ENCODE data around the gene PYY. TPM values are rescaled to one million over a fixed set of nuclear protein-coding genes. Genes with fewer than 3 reads are reported as not detected.

Gene PYY
- polyA plus RNA-seq, 3 donors: not detected

DNA sequence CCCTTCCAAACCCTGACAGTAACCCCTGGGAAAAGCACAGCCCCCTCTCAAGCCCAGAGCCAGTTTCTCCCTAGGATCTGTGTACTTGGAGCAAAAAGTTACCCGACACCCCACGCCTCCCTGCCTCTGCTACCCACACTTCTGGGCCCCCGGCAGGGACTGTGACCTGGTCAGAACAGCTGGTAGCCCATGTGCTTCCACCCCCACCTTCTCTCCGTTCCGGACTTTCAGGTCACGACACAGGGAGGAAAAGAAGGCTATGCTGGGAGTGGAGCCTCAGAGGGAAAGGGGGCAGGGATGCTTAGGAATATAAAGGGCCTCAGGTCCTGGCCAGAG is 17.8 kb downstream of the PYY start:
- Mint-ChIP-seq H3K9me3 (peaks cover 0 to 8% (median 0%) of the 10 kb centered on the region in 7 donors), H3K36me3 (peaks cover 0 to 3% of the 10 kb centered on the region in 2 donors), H3K4me1 (peaks cover 10% of the 10 kb centered on the region), H3K4me3 (no peak overlapping the region), H3K27ac (no peak overlapping the region), H3K27me3 (ENCODE audit: low read depth in 3 of 3) (peaks cover 27 to 39% (median 38%) of the 10 kb centered on the region in 3 donors)
- DNase-seq: no peak
- H3K9me3 ChIP-seq (replicated peaks in 1 of 2; ENCODE audit: control insufficient read depth in 1 of 2, insufficient read depth in 1 of 2, low read length in 2 of 2): no peaks in the 10 kb centered on the region
- no peaks in the 10 kb centered on the region for H3K36me3 ChIP-seq (replicated peaks in 1 of 2; ENCODE audit: control insufficient read depth in 1 of 2, insufficient read depth in 2 of 2, low read length in 2 of 2)
- H4K20me1 ChIP-seq (ENCODE audit: insufficient read depth, low read length): no peaks in the 10 kb centered on the region
- no peak overlapping the region for H3K4me3 ChIP-seq (replicated peaks in 1 of 3; ENCODE audit: low read depth in 2 of 3, low read length in 3 of 3)
- no peaks in the 10 kb centered on the region for H3K79me2 ChIP-seq (ENCODE audit: insufficient read depth, low read length)
- intact Hi-C loops (cut with micrococcal nuclease): no loop called here
- no peak overlapping the region for H3K4me2 ChIP-seq (replicated peaks; ENCODE audit: extremely low read depth, low read length, poor library complexity, severe bottlenecking)
- no peak overlapping the region for H3K27ac ChIP-seq (ENCODE audit: low read depth in 1 of 2, low read length in 2 of 2)
- H3K4me1 ChIP-seq (ENCODE audit: control insufficient read depth in 1 of 2, insufficient read depth in 2 of 2, low read length in 2 of 2): peaks cover 8 to 10% of the 10 kb centered on the region in 2 donors
- peaks cover 0 to 24% of the 10 kb centered on the region in 2 donors for H3K27me3 ChIP-seq (ENCODE audit: control insufficient read depth in 2 of 2, insufficient read depth in 2 of 2, low read length in 2 of 2)
- H3K9ac ChIP-seq (ENCODE audit: insufficient read depth, low read length, poor library complexity, severe bottlenecking): no peak overlapping the region
- TF ChIP-seq, protein P1, sequence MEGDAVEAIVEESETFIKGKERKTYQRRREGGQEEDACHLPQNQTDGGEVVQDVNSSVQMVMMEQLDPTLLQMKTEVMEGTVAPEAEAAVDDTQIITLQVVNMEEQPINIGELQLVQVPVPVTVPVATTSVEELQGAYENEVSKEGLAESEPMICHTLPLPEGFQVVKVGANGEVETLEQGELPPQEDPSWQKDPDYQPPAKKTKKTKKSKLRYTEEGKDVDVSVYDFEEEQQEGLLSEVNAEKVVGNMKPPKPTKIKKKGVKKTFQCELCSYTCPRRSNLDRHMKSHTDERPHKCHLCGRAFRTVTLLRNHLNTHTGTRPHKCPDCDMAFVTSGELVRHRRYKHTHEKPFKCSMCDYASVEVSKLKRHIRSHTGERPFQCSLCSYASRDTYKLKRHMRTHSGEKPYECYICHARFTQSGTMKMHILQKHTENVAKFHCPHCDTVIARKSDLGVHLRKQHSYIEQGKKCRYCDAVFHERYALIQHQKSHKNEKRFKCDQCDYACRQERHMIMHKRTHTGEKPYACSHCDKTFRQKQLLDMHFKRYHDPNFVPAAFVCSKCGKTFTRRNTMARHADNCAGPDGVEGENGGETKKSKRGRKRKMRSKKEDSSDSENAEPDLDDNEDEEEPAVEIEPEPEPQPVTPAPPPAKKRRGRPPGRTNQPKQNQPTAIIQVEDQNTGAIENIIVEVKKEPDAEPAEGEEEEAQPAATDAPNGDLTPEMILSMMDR (IDR thresholded peaks at IDR 0.05): no peak
- WGBS (ENCODE audit: insufficient coverage): 100% methylated on average over 2 of the region's 6 CpGs
- H2AFZ ChIP-seq (ENCODE audit: insufficient read depth, low read depth, low read length, poor library complexity, severe bottlenecking): no peak overlapping the region

DNA sequence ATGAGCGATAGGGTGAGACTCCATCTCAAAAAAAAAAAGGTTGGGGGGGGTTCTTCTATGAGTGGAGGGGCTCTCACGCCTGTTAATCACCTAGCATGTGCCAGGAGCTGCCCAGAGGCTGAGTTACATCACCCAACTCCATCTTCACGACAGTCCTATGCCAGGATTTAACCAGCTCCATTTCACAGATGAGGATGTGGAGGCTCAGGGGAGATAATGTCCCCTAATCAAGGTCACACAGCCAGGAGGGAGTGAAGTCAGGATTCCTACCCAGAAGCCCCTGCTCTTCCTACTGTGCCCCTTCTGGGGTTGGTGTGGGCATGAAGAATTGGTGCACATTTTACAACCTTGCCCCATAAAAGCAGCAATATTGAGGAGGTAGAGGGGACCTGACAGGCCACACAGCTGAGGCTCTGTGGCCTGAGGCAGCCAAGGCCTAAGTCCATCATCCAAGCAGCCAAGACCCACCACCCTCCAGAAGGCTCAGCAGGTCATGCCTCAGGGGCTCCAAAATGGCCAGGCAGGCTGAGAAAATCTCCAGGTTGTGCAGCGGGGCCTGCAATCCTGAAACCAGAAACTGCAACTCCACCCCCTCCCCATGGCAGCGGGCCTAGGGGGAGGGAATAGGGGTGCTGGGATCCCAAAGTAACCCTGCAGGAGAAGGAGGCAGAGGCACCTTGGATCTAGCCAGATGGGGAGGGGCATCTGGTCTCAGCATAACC is 18.4 kb downstream of the PYY start:
- no peak for DNase-seq
- H3K4me1 Mint-ChIP-seq: peaks cover 10% of the 10 kb centered on the region
- H3K36me3 ChIP-seq (replicated peaks in 1 of 2; ENCODE audit: control insufficient read depth in 1 of 2, insufficient read depth in 2 of 2, low read length in 2 of 2): no peaks in the 10 kb centered on the region
- no peak overlapping the region for H3K9ac ChIP-seq (ENCODE audit: insufficient read depth, low read length, poor library complexity, severe bottlenecking)
- WGBS (ENCODE audit: insufficient coverage): 80% methylated on average over 1 of the region's 5 CpGs
- H3K27me3 Mint-ChIP-seq (ENCODE audit: low read depth in 3 of 3): peaks cover 27 to 38% (median 38%) of the 10 kb centered on the region in 3 donors
- no peaks in the 10 kb centered on the region for H3K79me2 ChIP-seq (ENCODE audit: insufficient read depth, low read length)
- H3K4me3 ChIP-seq (replicated peaks in 1 of 3; ENCODE audit: low read depth in 2 of 3, low read length in 3 of 3): no peak overlapping the region
- H3K36me3 Mint-ChIP-seq: peaks cover 0 to 3% of the 10 kb centered on the region in 2 donors
- peaks cover 8 to 10% of the 10 kb centered on the region in 2 donors for H3K4me1 ChIP-seq (ENCODE audit: control insufficient read depth in 1 of 2, insufficient read depth in 2 of 2, low read length in 2 of 2)
- no peaks in the 10 kb centered on the region for H4K20me1 ChIP-seq (ENCODE audit: insufficient read depth, low read length)
- H3K27me3 ChIP-seq (ENCODE audit: control insufficient read depth in 2 of 2, insufficient read depth in 2 of 2, low read length in 2 of 2): peaks cover 0 to 24% of the 10 kb centered on the region in 2 donors
- TF ChIP-seq, protein P1 (IDR thresholded peaks at IDR 0.05): no peak
- H3K9me3 ChIP-seq (replicated peaks in 1 of 2; ENCODE audit: control insufficient read depth in 1 of 2, insufficient read depth in 1 of 2, low read length in 2 of 2): no peaks in the 10 kb centered on the region
- intact Hi-C loops (cut with micrococcal nuclease): no loop called here
- H3K4me2 ChIP-seq (replicated peaks; ENCODE audit: extremely low read depth, low read length, poor library complexity, severe bottlenecking): no peak overlapping the region
- no peak overlapping the region for H3K4me3 Mint-ChIP-seq
- H3K9me3 Mint-ChIP-seq: peaks cover 0 to 8% (median 0%) of the 10 kb centered on the region in 7 donors
- H3K27ac Mint-ChIP-seq: no peak overlapping the region
- no peak overlapping the region for H3K27ac ChIP-seq (ENCODE audit: low read depth in 1 of 2, low read length in 2 of 2)
- no peak overlapping the region for H2AFZ ChIP-seq (ENCODE audit: insufficient read depth, low read depth, low read length, poor library complexity, severe bottlenecking)
